K562 (cell line): ENCODE data around the gene GSTA4. TPM values are rescaled to one million over a fixed set of nuclear protein-coding genes. Genes with fewer than 3 reads are reported as not detected.
"Not testable (repeated sequence)": the region's sequence is repeated elsewhere in the genome, so short reads cannot be mapped to it uniquely, and the experiment has no call there.

ENCODE experiments used
- CHAMP1 ChIP-seq: fragments of 450-650 bp; IDR thresholded peaks from 2 replicates; pipeline ENCODE4 v1.6.1; 2016; ENCODE audit warnings: mild to moderate bottlenecking
- ILF3 ChIP-seq: fragments of 450-650 bp; IDR thresholded peaks from 2 replicates; pipeline ENCODE4 v1.6.1; 2018; ENCODE audit warnings: antibody characterized with exemption, mild to moderate bottlenecking, moderate library complexity, borderline replicate concordance
- JUND ChIP-seq, 2 experiments: IDR thresholded peaks; 2 replicates in 1 of 2; 3 replicates in 1 of 2; pipeline ENCODE4 v1.6.1; 2011; ENCODE audit warnings: borderline replicate concordance in 2 of 2, low read depth in 2 of 2, low read length in 2 of 2, improper control_type of control experiment in 1 of 2, missing biosample characterization in 1 of 2, missing genetic modification characterization in 1 of 2, missing genetic modification reagents in 1 of 2
- NR2C1 ChIP-seq, 2 experiments: fragments of 450-650 bp; IDR thresholded peaks; 2 replicates each; pipeline ENCODE4 v1.6.1; 2017; ENCODE audit warnings: mild to moderate bottlenecking in 2 of 2, antibody characterized with exemption in 1 of 2, inconsistent platforms in 1 of 2, missing compliant biosample characterization in 1 of 2, missing genetic modification characterization in 1 of 2
- PTBP1 ChIP-seq: fragments of 200-400 bp; formaldehyde crosslinking; IDR thresholded peaks from 2 replicates; pipeline ENCODE4 v1.6.1; 2017; ENCODE audit warnings: low read depth, low read length
- SMARCE1 ChIP-seq: fragments of 450-650 bp; IDR thresholded peaks from 2 replicates; pipeline ENCODE4 v1.7.1; 2016; ENCODE audit warnings: mild to moderate bottlenecking
- TEAD4 ChIP-seq, 2 experiments: sonication (generic) in 1 of 2; formaldehyde crosslinking in 1 of 2; IDR thresholded peaks; 2 replicates each; pipeline versions ENCODE4 v1.6.1 to v1.8.0; 2012 to 2022; ENCODE audit warnings: borderline replicate concordance in 1 of 2, inconsistent platforms in 1 of 2, low read length in 1 of 2, mild to moderate bottlenecking in 1 of 2, missing genetic modification reagents in 1 of 2
- XRCC5 ChIP-seq: fragments of 200-400 bp; formaldehyde crosslinking; IDR thresholded peaks from 2 replicates; pipeline ENCODE4 v1.6.1; 2017; ENCODE audit warnings: low read depth, mild to moderate bottlenecking, low read length
- ZEB2 ChIP-seq: fragments of 450-650 bp; IDR thresholded peaks from 2 replicates; pipeline ENCODE4 v1.6.1; 2016
- ZFX ChIP-seq: sonication (generic); formaldehyde crosslinking; IDR thresholded peaks from 2 replicates; pipeline ENCODE4 v1.8.0; 2022; ENCODE audit warnings: mild to moderate bottlenecking, missing genetic modification reagents, moderate library complexity
- ZMIZ1 ChIP-seq, 2 experiments: fragments of 150-350 bp in 1 of 2; IDR thresholded peaks; 2 replicates each; pipeline ENCODE4 v1.6.1; 2012 to 2016; ENCODE audit warnings: low read depth in 2 of 2, low read length in 2 of 2, mild to moderate bottlenecking in 1 of 2, moderate library complexity in 1 of 2
- polyA plus RNA-seq, 8 experiments: library from polyadenylated mRNA; depleted of rRNA in 4 of 8; stranded (reverse) in 5 of 8; unstranded in 3 of 8; fragments of >200 nt; fragmentation: Nextera tagmentation in 2 of 8; fragmentation: Illumina TruSeq in 1 of 8; extraction: Ambion mirVana in 2 of 8; extraction: Trizol in 1 of 8; gene quantifications; 2 replicates each; pipeline versions ENCODE4 v1.2.1 to v1.2.3, GENCODE V29; 2011 to 2014; ENCODE audit warnings: inconsistent platforms in 1 of 8, missing spikeins in 1 of 8
- total RNA-seq, 7 experiments: library from RNA; depleted of rRNA in 6 of 7; stranded (reverse); fragments of >200 nt in 6 of 7; fragmentation: Illumina TruSeq in 2 of 7; extraction: Trizol in 2 of 7; gene quantifications; 2 replicates each; pipeline versions ENCODE4 v1.2.1 to v1.2.3, GENCODE V29; 2011 to 2021; ENCODE audit warnings: low replicate concordance in 1 of 7
- TF ChIP-seq, protein P1 (sequence below), 3 experiments: fragments of 200-800 bp in 1 of 3; sonication (Bioruptor generic) in 1 of 3; sonication (generic) in 1 of 3; formaldehyde crosslinking in 1 of 3; IDR thresholded peaks; 2 replicates each; pipeline versions ENCODE4 v1.6.1 to v1.8.0; 2016 to 2022; ENCODE audit warnings: mild to moderate bottlenecking in 2 of 3, missing compliant biosample characterization in 2 of 3, missing genetic modification characterization in 2 of 3, missing genetic modification reagents in 1 of 3
- TF ChIP-seq, protein P2 (sequence below): fragments of 200-800 bp; sonication (Bioruptor generic); IDR thresholded peaks from 2 replicates; pipeline ENCODE4 v1.6.1; 2017; ENCODE audit warnings: missing genetic modification characterization, missing compliant biosample characterization

The GSTA4 gene
- total and polyA plus RNA-seq, 9 of the 15 experiments (the other 6 are each of a cell fraction or from before 2014, with no cell fraction given) = 0.89 to 4.0 (median 2.0) TPM

GRCh38 chr6:52995089-52995912 is at the start of gene GSTA4 (continued):
- TF ChIP-seq, protein P1, sequence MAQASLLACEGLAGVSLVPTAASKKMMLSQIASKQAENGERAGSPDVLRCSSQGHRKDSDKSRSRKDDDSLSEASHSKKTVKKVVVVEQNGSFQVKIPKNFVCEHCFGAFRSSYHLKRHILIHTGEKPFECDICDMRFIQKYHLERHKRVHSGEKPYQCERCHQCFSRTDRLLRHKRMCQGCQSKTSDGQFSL (CRISPR knock-in tag; IDR thresholded peaks at IDR 0.05) = peak; percentile 45; the same call in 1 of the 2 replicates
- TF ChIP-seq, protein P1 (tag; IDR thresholded peaks at IDR 0.05) = not testable (repeated sequence)
- TF ChIP-seq PTBP1 = 0 out of 2 replicates have a peak, but pooled peaks have one; percentile 25
- TF ChIP-seq SMARCE1 = 0 out of 2 replicates have a peak, but pooled peaks have one; percentile 15
- TF ChIP-seq TEAD4 (IDR thresholded peaks at IDR 0.05; ENCODE audit: low read length) = peak; percentile 86
- TF ChIP-seq TEAD4 (CRISPR knock-in tag; IDR thresholded peaks at IDR 0.05; ENCODE audit: borderline replicate concordance); NR2C1 (IDR thresholded peaks at IDR 0.05): not testable (repeated sequence)
- peak; percentile 84 for TF ChIP-seq ZFX (CRISPR knock-in tag)
- peak in 1 of 2 experiments; percentile 16; a peak in 1 of 4 replicates for TF ChIP-seq ZMIZ1 (IDR thresholded peaks at IDR 0.05; ENCODE audit: low read depth in 2 of 2, low read length in 2 of 2)
- TF ChIP-seq XRCC5 = peak; percentile 82
- TF ChIP-seq NR2C1 (tag; IDR thresholded peaks at IDR 0.05) = peak; percentile 60; the same call in 1 of the 2 replicates
- TF ChIP-seq ILF3 = peak; percentile 76; the same call in 1 of the 2 replicates
- TF ChIP-seq CHAMP1 = peak; percentile 11; the same call in 1 of the 2 replicates
- peak; percentile 18; the same call in 1 of the 2 replicates for TF ChIP-seq ZEB2
- TF ChIP-seq JUND (IDR thresholded peaks at IDR 0.05; ENCODE audit: borderline replicate concordance, low read depth, low read length) = peak; percentile 34
- peak; percentile 38; the same call in 2 of the 3 replicates for TF ChIP-seq JUND (tag; IDR thresholded peaks at IDR 0.05; ENCODE audit: borderline replicate concordance, low read depth, low read length)
- TF ChIP-seq, protein P2, sequence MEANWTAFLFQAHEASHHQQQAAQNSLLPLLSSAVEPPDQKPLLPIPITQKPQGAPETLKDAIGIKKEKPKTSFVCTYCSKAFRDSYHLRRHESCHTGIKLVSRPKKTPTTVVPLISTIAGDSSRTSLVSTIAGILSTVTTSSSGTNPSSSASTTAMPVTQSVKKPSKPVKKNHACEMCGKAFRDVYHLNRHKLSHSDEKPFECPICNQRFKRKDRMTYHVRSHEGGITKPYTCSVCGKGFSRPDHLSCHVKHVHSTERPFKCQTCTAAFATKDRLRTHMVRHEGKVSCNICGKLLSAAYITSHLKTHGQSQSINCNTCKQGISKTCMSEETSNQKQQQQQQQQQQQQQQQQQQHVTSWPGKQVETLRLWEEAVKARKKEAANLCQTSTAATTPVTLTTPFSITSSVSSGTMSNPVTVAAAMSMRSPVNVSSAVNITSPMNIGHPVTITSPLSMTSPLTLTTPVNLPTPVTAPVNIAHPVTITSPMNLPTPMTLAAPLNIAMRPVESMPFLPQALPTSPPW = peak; percentile 43
